Activated naive CD8-positive, alpha-beta T cell treated with anti-CD3 and anti-CD28 coated beads, Interleukin-2, amount 50 U/mL, for 16 hours (primary cell): ENCODE results near the gene KNG1.
"Not testable (repeated sequence)": the region's sequence is repeated elsewhere in the genome, so short reads cannot be mapped to it uniquely, and the experiment has no call there.

Experiments used
- DNase-seq: peaks from one replicate; pipeline ENCODE4 v3.0.0-alpha.2; 2020; ENCODE audit warnings: low read depth, low spot score

KNG1 gene

DNA sequence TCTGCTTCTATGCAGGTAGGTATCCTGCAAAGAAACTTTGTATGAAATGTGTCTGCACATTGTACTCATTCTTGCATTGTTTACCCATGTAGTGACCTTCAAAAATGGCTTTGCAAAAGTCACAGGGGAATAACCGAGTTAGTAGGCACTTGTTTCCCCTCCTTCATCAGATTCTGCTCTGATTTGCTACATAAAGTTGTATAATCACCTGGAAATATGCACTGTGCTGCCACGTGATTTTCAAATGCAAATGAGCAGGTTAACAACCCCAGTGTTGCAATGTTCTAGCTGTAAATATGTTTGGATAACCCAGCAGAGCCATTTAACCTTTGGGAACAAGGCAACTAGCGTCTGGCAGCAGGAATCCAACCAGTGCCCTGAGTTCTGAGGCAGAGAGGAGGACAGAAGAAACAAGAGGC lies at the start of gene KNG1:
KNG1 (plus strand) TSS at position 321 of the 419 bp plus-strand sequence. CDS start 184 bp downstream, outside the sequence.
- no peak for DNase-seq

DNA sequence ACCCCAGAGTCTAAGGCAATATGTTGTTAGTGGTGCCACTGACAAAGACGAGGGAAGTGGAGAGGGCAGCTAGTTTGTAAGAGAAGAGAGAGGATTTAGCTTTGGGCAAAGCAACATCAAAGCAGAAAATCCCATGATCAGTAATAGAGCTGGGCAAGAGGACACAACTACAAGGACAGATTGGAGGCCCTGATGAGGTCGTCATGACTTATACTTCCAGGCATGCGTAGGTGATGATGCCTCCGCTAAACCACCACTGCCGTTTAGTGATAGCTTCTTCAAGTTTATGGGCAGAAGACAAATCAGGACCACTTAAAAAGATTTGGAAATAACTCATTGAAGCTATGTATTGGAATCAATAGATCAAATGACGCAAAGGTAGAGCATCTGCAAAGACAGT lies 48.7 kb upstream of the KNG1 start:
- DNase-seq, result no peak

DNA sequence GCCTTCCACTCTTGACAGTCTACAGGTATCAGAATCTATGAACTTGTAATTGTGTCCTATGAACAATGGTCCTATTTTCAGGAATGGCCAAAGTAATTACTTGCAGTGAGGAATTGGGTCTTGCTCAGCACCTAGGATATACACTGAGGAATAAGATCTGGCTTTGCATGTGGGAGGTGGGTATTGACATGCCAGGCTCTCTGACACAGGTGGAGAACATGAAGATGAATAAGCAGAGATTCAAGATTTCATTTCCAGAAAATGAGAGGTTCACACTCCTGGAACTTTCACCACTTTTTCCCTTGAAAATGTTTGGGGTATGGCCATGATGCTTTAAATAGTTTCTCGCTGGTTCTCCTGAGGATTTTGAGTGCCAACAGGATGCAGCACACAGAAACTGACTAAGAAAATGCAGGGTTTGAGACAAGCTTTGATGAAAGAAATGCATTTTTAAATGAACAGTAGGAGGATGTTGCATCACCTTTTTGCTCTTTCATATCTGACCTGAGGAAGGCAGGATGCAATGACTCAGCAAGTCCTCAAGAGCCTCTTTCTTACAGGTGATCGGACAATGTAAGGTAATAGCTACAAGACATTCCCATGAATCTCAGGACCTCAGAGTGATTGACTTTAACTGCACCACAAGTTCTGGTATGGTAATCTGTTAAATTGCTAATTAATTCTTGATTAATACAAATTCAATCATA lies 47.6 kb upstream of the KNG1 start:
- no peak for DNase-seq

DNA sequence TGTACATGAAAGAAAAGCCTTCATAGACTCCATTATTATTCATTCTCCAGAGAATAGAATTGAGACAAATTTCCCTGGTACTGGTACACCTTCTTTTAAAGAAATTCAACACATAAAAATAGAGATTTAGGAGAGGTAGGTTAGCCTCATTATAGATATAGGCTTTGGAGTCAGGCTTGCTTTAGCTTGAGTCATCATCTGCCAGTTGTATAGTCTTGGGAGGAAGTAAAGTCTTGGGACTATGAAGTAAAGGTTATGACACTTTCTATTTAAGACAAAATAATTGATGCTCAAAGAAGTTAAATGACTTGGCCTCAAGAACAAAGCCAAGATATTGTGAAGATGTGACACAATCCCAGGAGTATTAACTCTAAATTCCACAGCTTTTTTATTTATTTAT lies 47.0 kb upstream of the KNG1 start:
- no peak for DNase-seq

DNA sequence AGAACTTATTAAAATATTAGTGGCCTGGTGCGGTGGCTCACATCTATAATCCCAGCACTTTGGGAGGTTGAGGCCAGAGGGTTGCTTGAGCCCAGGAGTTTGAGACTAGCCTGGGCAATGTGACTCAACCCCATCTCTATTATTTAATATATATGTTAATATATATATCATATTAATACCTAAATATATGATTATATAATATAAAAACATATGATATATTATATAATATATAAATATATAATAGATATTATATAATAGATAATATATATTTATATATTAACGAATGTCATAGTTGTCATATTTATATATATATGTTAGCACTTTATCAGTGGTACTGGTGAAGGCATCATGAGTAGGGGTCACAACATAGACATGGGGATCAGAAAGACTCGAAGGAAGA lies 46.1 kb upstream of the KNG1 start:
- no peak for DNase-seq

DNA sequence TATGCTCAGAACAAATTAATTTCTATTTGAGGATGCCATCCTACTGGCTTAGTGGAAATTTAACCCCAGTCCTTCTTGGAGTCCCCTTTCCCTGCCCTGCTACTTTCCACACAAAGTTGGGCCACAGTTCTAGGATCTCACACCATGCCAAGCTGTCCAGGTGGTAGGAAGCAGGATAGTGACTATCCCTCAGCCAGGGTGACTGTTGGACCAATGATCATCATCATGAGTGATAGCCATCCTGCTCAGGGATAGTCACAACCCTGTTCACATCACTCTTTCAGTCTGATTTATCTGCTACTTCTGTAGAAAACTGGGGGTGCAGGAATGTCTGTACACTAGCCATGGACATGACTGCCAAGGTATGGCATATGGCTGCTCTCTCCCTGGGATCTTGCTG lies 38.6 kb upstream of the KNG1 start:
- DNase-seq, result no peak

DNA sequence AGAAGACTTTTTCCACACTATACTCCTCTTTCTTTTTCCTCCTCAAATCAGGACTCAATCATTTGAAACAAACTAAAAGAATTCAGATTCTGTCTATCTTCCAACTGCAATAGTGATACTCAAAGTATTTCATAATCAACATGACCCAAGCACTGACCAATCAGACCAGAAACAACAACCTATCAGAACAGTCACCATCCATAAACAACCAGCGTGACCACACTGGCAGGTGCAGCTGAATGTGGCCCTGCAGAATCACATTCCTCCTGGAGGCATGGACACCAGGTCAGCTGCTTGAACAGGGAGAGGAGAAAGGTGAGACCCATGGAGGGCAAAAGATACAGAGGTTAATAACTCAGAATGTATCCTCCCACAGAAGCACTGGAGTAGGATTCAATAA lies 38.0 kb upstream of the KNG1 start:
- no peak for DNase-seq

DNA sequence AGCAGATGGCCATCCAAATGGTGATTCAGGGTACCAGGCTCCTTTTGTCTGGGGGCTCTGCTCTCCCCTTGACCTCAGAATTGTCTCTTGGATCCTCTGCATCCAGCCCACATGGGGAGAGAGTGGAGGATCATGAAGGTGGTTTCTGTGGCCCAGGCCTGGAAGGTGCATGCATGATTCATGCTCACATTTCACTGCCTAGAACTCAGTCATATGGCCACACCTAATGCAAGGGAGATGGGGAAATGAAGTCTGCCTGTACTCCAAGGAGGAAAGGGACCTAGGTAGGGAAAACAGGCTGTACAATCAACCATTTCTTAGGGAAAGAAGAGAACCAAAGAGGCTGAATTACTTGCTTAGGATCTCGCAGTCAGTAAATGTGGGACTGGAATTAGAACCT lies 36.3 kb upstream of the KNG1 start:
- DNase-seq, result no peak

DNA sequence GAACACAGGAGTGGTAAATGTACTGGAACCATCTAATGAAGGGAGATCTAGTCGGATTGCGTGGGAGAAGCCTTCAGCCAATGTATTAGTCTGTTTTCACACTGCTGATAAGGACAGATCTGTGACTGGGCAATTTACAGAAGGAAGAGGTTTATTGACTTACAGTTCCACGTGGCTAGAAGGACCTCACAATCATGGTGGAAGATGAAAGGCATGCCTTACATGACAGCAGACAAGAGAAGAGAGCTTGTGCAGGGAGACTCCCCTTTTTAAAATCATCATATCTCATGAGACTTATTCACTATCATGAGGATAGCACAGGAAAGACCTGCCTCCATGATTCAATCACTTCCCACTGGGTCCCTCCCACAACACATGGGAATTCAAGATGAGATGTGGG lies 34.3 kb upstream of the KNG1 start:
- DNase-seq, result no peak

DNA sequence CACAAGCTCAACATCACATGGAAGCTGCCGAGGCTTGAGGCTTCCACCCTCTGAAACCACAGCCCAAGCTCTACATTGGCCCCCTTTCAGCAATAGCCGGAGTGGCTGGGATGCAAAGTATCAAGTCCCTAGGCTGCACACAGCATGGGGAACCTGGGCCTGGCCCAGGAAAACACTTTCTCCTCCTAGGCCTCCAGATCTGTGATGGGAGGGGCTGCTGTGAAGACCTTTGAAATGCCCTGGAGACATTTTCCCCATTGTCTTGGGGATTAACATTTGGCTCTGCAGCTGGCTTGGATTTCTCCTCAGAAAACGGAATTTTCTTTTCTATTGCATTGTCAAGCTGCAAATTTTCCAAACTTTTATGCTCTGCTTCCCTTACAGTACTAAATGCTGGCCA lies 33.2 kb upstream of the KNG1 start:
- no peak for DNase-seq

DNA sequence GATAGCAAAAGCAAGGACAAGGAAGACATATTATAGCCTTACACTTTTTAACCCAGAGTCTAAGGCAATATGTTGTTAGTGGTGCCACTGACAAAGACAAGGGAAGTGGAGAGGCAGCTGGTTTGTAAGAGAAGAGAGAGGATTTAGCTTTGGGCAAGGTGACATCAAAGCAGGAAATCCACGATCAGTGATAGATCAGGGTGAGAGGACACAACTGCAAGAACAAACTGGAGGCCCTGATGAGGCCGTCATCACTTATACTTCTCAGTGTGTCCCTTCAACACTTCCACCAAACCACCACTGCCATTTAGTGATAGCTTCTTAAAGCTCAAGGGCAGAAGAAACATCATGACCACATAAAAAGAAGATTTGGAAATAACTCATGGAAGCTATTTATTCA lies 30.7 kb upstream of the KNG1 start:
- not testable (repeated sequence) for DNase-seq

DNA sequence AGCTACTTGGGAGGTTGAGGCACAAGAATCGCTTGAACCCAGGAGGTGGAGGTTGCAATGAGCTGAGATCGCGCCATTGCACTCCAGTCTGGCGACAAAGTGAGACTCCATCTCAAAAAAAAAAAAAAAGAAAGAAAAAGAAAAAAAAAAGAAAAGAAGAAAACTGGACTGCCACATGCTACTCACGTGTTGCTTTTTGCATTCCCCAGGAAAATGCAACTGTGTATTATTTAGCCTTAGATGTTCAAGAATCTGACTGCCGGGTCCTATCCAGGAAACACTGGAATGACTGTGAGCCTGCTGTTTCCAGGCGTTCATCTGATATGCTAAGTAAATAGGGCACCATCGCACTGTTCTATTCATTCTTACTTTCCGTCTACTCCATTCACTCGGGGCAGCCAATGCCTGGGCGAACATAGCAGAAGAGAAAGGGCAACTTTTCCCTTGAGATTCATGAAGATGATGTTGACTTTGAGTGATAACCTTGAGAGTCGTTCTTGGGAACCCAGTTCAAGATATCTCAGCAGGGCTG lies 30.0 kb upstream of the KNG1 start:
- no peak for DNase-seq

DNA sequence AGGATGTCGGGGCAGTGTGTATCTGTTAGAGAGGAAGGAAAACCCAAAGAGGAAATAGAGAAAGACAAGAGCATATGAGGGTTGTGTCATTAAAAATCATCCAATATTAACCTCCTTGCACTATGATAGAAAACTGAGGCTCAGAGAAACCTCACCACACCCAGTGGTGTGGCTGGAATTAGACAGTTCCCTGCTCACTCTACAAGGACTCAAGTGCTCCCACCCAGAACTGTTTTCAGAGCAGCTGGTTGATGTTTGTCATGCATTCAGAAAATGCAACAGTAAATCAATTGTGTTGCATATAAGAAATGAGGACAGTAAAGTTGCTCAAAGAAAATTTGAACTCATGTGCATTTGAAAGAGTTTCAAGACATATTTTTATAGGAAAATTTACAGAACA lies 26.9 kb upstream of the KNG1 start:
- not testable (repeated sequence) for DNase-seq

DNA sequence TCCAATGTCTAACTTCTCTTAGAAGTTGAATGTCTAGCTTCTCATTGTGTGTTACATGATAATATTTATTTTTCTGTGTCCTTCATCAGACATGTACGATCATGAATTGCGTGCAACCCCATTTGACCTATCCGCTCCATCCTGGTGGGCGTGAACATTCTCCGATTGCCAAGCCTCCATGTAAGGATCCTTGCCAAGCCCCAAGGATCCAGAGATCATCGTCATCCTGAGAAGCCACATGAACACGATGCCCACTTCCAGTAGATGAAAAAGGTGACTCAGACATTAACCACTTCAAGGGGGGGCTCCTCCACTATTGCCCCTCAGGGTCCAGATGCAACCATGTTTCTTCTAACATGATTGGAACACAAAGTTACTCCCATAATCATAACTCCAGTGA lies 25.5 kb upstream of the KNG1 start:
- DNase-seq, result no peak

DNA sequence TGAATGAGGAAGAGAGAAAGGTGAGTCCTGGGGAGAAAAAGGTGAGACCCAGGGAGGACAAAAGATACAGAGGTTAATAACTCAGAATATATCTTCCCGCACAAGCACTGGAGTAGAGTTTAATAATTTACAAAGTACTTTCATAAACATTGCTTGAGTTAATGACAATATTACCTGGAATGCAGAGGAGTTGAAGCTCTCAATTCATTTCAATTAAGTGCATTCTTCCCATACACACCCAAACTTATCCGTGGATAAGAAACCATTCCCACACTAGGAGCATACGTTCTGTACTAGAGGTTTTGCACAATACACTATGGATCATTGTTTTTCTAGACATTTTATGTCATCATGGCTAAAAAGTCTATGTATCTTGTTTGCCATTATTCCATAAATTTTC lies 23.3 kb upstream of the KNG1 start:
- no peak for DNase-seq

DNA sequence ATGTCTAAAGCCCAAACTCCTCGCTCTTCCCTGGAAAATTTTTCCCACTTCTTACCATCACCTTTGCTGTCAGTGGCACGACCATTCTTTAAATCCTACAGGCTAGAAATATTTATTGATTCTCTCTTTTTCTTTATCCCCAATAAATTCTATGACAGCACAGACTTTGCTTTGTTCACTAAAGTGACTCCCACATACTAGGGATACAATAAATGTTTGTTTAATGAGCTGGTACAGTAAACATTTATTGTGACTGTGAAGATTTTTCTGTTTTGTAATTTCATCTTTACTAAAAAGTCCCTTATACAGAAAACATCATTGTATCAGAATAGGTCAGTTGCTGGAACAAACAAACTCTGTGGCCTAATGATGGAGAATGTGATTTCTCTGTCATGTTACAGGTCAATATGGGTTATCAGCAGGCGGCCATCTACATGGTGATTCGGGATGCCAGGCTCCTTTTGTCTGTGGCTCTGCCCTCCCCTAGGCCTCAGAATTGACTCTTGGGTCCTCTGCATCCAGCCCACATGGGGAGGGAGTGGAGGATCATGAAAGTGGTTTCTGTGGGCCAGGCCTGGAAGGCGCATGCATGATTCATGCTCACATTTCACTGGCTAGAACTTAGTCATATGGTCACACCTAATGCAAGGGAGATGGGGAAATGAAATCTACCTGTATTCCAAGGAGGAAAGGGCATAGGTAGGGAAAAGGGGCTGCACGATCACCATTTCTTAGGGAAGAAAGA lies 22.7 kb upstream of the KNG1 start:
- DNase-seq, result no peak

DNA sequence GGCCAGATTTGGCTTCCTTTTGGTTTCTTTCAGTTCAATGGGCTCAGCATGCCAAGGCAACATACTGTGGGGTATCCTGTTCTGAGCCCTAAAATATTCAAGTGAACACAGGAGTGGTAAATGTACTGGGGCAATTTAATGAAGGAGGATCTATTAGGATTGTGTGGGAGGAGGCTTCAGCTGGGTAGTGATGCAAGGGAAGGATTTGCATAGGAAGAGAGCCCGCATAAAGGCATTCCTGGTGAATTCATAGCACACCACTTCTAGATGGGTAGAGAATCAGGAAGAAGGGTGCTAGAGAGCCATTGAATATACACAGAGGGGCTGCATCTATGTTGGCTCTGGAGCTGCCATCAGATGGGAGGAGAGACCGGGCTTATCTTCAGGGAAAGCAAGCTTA lies 20.6 kb upstream of the KNG1 start:
- no peak for DNase-seq

DNA sequence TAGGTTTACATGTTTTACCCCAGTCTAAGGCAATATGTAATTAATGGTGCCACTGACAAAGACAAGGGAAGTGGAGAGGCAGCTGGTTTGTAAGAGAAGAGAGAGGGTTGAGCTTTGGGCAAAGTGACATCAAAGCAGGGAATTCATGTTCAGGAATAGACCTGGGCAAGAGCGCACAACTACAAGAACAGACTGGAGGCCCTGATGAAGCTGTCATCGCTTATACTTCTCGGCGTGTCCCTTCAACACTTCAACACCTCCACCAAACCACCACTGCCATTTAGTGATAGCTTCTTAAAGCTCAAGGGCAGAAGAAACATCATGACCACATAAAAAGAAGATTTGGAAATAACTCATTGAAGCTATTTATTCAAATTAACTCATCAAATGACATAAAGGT lies 19.6 kb upstream of the KNG1 start:
- no peak for DNase-seq

DNA sequence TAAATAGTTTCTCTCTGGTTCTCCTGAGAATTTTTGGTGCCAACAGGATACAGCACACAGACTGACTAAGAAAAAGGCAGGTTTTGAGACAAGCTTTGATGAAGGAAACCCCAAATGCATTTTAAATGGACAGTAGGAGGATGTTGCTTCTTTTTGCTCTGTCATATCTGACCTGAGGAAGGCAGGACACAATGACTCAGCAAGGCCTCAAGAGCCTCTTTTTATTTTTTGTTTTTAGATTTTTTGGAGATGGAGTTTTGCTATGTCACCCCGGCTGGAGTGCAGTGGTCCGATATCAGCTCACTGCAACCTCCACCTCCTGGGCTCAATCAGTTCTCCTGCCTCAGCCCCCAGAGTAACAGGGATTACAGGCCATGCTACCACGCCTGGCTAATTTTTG lies 16.9 kb upstream of the KNG1 start:
- DNase-seq, result no peak

DNA sequence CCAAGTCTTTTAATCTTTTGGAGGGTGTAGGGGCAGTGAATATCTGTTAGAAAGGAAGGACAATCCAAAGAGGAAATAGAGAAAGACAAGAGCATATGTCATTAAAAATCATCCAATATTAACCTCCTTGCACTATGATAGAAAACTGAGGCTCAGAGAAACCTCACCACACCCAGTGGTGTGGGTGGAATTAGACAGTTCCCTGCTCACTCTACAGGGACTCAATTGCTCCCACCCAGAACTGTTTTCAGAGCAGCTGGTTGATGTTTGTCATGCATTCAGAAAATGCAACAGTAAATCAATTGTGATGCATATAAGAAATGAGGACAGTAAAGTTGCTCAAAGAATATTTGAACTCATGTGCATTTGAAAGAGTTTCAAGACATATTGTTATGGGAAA lies 14.7 kb upstream of the KNG1 start:
- DNase-seq, result not testable (repeated sequence)

DNA sequence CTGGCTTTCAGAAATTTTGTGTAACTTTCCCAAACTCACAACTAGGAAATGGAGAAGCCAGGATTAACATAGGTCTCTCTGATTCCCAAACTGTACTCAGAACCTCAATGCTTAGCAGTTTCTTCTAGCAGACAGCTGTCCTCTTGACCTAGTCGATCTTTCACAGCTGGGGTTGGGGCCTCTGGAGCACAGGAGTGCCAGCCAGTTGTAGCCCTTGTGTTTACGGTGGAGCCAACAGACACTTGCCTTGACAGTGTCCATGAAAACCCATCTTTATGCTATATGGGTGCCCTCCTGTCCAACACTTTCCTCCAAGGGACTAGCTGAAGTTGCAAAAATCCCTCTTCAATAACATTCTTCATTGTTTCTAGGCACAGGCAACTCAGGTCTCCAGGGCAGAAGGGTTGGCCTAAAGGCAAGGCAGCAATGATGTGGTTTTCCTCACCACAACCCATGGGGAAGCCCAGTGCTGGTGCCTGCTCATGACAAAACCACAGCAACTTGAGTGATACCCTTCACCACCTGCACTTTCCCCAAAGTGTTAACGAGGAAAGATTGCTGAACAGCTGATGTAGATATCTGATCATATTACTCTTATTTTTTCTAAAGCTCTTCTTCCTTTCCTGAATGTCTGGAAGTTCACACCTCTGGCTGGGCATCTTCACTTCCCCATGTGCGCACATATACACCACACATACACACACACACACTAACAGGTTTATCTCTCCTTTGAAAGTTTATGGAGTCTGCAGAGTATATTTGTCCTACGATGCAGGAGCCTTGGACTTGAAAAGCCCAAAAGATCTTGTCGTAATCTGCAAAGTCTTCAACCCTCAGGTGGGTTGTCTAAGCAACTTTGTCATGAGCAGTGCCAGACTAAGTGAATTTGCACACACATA lies 11.0 kb upstream of the KNG1 start:
- no peak for DNase-seq
